Measurements from ENCODE around the gene GPR176.

Gene GPR176

GRCh38 chr15:39919411-39919747 is 687 bp downstream of the GPR176 start:
- in situ Hi-C loops (cut with HindIII; ENCODE audit: low sequenced_read_pairs): no loop called here
- no peak for DNase-seq (ENCODE audit: low read depth, low spot score)
- no peak for TF ChIP-seq CTCF (IDR thresholded peaks at IDR 0.05; ENCODE audit: low read depth, low read length)
- peak overlapping the region; percentile 64 for H3K4me3 ChIP-seq (ENCODE audit: low read depth, low read length)

GRCh38 chr15:39918688-39919385 is 1.2 kb downstream of the GPR176 start:
- in situ Hi-C loops (cut with HindIII; ENCODE audit: low sequenced_read_pairs): no loop called here
- peak overlapping the region; percentile 64 for H3K4me3 ChIP-seq (ENCODE audit: low read depth, low read length)
- peak; percentile 85 for DNase-seq (ENCODE audit: low read depth, low spot score)
- no peak for TF ChIP-seq CTCF (IDR thresholded peaks at IDR 0.05; ENCODE audit: low read depth, low read length)

GRCh38 chr15:39914977-39915376 is 5.1 kb downstream of the GPR176 start:
- in situ Hi-C loops (cut with HindIII; ENCODE audit: low sequenced_read_pairs): no loop called here
- no peak for DNase-seq (ENCODE audit: low read depth, low spot score)
- H3K4me3 ChIP-seq (ENCODE audit: low read depth, low read length): no peak overlapping the region
- no peak for TF ChIP-seq CTCF (IDR thresholded peaks at IDR 0.05; ENCODE audit: low read depth, low read length)

GRCh38 chr15:39909007-39909406 is 11.1 kb downstream of the GPR176 start:
- H3K4me3 ChIP-seq (ENCODE audit: low read depth, low read length): no peak overlapping the region
- DNase-seq (ENCODE audit: low read depth, low spot score): no peak
- no peak for TF ChIP-seq CTCF (IDR thresholded peaks at IDR 0.05; ENCODE audit: low read depth, low read length)
- in situ Hi-C loops (cut with HindIII; ENCODE audit: low sequenced_read_pairs): no loop called here

GRCh38 chr15:39908186-39908585 is 11.9 kb downstream of the GPR176 start:
- TF ChIP-seq CTCF (IDR thresholded peaks at IDR 0.05; ENCODE audit: low read depth, low read length): no peak
- no peak overlapping the region for H3K4me3 ChIP-seq (ENCODE audit: low read depth, low read length)
- in situ Hi-C loops (cut with HindIII; ENCODE audit: low sequenced_read_pairs): no loop called here
- peak; percentile 85 for DNase-seq (ENCODE audit: low read depth, low spot score)

GRCh38 chr15:39907216-39907615 is 12.8 kb downstream of the GPR176 start:
- H3K4me3 ChIP-seq (ENCODE audit: low read depth, low read length): no peak overlapping the region
- no peak for DNase-seq (ENCODE audit: low read depth, low spot score)
- no peak for TF ChIP-seq CTCF (IDR thresholded peaks at IDR 0.05; ENCODE audit: low read depth, low read length)
- in situ Hi-C loops (cut with HindIII; ENCODE audit: low sequenced_read_pairs): no loop called here

Measured in astrocyte of the spinal cord (primary cell).